Measurements from ENCODE around the gene WNT5B.
A peak's percentile ranks its signal among the peaks of the same experiment; 100 is the strongest.

The WNT5B gene

DNA sequence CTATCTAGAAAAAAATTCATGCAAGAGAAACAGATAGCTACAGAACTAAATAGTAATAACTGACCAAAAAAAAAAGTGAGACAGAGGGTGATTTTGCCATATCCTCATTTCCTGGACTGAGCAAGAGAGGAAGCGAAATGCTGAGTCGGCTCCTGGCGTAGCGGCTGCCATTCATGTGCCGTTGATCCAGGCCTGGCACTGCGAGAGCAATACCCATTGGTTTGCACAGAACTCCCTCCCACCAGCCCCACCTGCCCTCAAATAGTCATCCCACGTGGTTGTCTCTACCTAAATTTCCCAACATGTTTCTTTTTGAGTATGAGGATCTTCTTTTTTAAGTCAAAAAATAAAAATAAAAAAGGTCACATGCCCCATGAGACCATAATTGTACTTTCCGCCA is 9.4 kb upstream of the WNT5B start:
- TF ChIP-seq MYC (IDR thresholded peaks at IDR 0.05; ENCODE audit: low read depth, low read length) = no peak
- TF ChIP-seq, protein P1, sequence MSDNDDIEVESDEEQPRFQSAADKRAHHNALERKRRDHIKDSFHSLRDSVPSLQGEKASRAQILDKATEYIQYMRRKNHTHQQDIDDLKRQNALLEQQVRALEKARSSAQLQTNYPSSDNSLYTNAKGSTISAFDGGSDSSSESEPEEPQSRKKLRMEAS (IDR thresholded peaks at IDR 0.05; ENCODE audit: low read depth, low read length) = peak; percentile 89
- peak; percentile 74 for DNase-seq (ENCODE audit: low read depth)
- H3K4me3 ChIP-seq (ENCODE audit: low read depth, low read length) = no peak overlapping the region

DNA sequence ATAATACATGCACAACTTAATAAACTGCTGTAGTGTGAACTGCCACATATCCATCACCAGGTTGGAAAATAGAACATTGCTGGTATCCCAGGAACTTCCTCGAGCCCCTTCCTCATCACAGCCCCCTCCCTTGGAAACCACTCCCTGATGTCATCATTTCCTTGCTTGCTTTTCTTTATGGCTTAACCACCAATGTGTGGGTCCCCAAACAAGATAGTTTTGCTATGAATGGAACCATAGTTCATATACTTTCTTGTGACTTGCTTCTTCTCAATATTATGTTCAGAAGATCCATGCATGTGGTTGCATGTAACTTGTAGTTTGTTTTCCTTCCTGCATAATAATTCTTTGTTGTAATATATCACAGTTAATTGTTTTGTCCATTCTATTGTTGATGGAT is 8.9 kb upstream of the WNT5B start:
- DNase-seq (ENCODE audit: low read depth) = peak; percentile 23
- no peak overlapping the region for H3K4me3 ChIP-seq (ENCODE audit: low read depth, low read length)
- TF ChIP-seq MYC (IDR thresholded peaks at IDR 0.05; ENCODE audit: low read depth, low read length) (no peak), POLR2A (IDR thresholded peaks at IDR 0.05; ENCODE audit: extremely low read depth, insufficient read length) (no peak)
- TF ChIP-seq, protein P2, sequence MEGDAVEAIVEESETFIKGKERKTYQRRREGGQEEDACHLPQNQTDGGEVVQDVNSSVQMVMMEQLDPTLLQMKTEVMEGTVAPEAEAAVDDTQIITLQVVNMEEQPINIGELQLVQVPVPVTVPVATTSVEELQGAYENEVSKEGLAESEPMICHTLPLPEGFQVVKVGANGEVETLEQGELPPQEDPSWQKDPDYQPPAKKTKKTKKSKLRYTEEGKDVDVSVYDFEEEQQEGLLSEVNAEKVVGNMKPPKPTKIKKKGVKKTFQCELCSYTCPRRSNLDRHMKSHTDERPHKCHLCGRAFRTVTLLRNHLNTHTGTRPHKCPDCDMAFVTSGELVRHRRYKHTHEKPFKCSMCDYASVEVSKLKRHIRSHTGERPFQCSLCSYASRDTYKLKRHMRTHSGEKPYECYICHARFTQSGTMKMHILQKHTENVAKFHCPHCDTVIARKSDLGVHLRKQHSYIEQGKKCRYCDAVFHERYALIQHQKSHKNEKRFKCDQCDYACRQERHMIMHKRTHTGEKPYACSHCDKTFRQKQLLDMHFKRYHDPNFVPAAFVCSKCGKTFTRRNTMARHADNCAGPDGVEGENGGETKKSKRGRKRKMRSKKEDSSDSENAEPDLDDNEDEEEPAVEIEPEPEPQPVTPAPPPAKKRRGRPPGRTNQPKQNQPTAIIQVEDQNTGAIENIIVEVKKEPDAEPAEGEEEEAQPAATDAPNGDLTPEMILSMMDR (IDR thresholded peaks at IDR 0.05; ENCODE audit: low read depth, low read length) = no peak
- TF ChIP-seq, protein P1 (IDR thresholded peaks at IDR 0.05; ENCODE audit: low read depth, low read length) = no peak

DNA sequence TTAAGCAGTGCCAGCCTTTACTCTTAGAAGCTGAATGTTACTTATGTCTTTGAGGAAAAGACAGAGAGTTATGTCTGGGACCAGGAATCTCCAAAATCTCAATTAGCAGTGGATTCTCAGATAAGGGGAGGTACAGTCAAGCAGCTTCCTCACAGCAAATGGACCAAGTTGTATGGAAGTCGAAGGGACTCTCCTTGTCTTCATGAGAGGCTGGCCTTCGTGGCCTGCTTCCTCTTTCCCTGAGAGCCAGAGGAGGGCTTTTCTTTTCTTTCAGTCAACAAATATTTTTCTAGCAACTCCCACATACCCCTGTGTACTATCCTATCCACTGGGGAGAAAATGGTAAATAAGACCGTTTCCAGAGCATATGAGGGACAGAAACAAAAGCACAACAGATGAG is 6.6 kb upstream of the WNT5B start:
- H3K4me3 ChIP-seq (ENCODE audit: low read depth, low read length) = no peak overlapping the region
- no peak for DNase-seq (ENCODE audit: low read depth)
- TF ChIP-seq MYC (IDR thresholded peaks at IDR 0.05; ENCODE audit: low read depth, low read length) (no peak), POLR2A (IDR thresholded peaks at IDR 0.05; ENCODE audit: extremely low read depth, insufficient read length) (no peak)
- TF ChIP-seq, protein P2 (IDR thresholded peaks at IDR 0.05; ENCODE audit: low read depth, low read length) = no peak
- TF ChIP-seq, protein P1 (IDR thresholded peaks at IDR 0.05; ENCODE audit: low read depth, low read length) = no peak

DNA sequence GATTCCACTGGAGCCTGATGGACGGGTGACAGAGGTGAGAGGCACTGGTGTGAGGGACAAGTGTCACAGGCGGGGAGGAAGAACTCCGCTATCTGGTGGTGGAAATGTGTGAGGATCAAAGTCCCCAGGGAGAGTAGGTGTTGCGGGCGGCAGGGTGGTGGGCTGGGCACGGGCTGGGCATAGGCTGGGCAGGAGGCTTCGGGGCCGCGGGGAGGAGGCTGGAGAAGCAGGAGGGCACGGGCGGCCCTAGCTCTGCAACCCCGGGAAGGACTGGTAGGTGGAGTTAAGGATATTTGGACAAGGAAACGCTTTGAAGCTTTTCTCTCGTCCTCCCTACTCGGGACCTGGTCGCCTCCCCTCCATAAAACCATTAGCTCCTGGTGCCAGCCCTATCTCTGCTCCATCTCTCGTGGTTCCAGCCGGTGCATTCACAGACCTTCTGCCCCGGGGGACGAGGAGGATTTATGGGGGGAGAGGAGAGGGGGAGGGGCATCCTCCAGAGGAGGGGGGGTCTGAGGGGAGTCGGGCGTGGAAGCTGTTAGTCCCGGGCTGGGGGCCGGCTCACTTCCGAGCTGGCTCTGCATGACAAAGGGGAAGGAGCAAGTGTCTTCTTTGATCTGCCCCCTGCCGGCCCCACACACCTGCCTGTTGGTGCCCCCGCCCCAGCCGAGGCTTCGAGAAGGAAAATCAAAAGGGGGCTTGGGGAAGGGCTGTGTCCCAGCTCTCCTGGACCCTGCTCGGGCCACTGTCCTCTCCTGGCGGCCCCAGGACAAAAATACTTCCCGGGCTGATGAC is 504 bp downstream of the WNT5B start:
- no peak overlapping the region for H3K4me3 ChIP-seq (ENCODE audit: low read depth, low read length)
- TF ChIP-seq, protein P2 (IDR thresholded peaks at IDR 0.05; ENCODE audit: low read depth, low read length) = peak; percentile 28
- no peak for TF ChIP-seq POLR2A (IDR thresholded peaks at IDR 0.05; ENCODE audit: extremely low read depth, insufficient read length)
- peak; percentile 52 for DNase-seq (ENCODE audit: low read depth)

DNA sequence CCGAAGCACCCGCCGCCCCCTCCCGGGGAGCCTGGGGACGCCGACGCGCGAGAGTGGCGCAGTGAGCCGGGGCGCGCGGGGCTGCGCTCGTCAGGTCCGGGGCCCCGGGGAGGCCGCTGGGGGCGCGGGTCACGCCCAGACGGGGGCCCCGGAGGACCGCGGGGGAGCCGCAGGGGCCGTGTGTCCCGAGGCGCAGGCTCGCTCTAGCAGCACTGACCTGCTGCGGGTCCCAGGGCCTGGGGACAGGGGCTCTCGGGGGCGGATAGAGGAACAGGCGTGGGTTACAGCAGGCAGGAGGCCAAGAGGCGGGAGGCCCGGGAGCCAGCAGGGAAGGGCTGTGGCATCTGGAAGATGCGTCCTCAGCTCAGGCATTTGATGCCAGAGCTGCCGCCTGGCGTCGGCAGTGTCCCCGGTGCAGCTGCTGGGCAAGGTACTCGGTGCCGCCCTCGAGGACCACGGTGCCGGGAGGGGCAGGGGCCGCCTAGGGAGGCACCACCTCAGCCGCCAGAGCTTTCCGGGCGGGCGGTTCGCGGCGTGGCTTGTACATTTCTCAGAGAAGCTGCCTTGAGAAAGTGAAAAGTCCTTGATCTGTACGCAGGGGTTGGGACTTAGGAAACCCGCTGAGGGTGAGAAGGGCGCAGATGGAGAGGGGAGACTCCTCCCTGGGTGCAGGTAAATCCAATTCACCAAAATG is 1.2 kb downstream of the WNT5B start:
- peak; percentile 43 for DNase-seq (ENCODE audit: low read depth)
- TF ChIP-seq, protein P2 (IDR thresholded peaks at IDR 0.05; ENCODE audit: low read depth, low read length) = no peak
- TF ChIP-seq, protein P1 (IDR thresholded peaks at IDR 0.05; ENCODE audit: low read depth, low read length) = no peak
- TF ChIP-seq MYC (IDR thresholded peaks at IDR 0.05; ENCODE audit: low read depth, low read length) = no peak
- TF ChIP-seq POLR2A (IDR thresholded peaks at IDR 0.05; ENCODE audit: extremely low read depth, insufficient read length) = no peak
- H3K4me3 ChIP-seq (ENCODE audit: low read depth, low read length) = peak overlapping the region; percentile 25

DNA sequence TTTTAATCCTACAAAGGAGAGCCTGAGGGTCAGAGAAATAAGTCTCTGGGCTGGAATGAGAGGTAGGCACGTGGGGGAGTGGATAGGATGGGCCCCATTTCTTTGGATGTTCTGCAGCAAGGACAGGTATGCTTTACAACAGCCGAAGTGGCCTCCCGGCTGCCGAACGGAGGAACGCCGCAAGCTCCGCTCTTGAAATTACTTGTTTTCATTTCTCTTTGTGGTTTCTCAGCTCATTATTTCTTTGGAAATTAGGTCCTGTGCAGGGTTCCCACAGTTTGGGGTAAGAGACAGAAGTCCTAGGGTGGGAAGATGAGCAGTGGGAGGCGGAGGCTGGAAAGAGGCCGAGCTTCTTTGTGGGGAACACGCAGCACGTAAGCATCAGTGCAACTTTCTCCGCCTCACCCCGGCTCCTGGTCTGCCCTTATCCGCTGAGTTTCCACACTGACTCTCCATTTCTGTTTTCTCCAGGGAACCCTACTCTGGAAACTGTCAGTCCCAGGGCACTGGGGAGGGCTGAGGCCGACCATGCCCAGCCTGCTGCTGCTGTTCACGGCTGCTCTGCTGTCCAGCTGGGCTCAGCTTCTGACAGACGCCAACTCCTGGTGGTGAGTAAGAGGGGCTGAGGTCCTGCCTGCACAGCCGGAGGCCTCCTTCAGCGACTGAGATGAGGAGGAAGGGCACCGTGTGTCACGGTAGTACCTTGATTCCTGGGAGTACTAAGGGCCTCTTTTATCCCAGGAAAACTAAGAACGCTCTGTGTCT is 2.0 kb downstream of the WNT5B start:
- no peak overlapping the region for H3K4me3 ChIP-seq (ENCODE audit: low read depth, low read length)
- TF ChIP-seq, protein P2 (IDR thresholded peaks at IDR 0.05; ENCODE audit: low read depth, low read length) = no peak
- no peak for TF ChIP-seq MYC (IDR thresholded peaks at IDR 0.05; ENCODE audit: low read depth, low read length)
- TF ChIP-seq POLR2A (IDR thresholded peaks at IDR 0.05; ENCODE audit: extremely low read depth, insufficient read length) = no peak
- TF ChIP-seq, protein P1 (IDR thresholded peaks at IDR 0.05; ENCODE audit: low read depth, low read length) = no peak
- DNase-seq (ENCODE audit: low read depth) = no peak

Data from NB4 (cell line).